Endothelial cell of umbilical vein (primary cell): ENCODE results near the gene HVCN1. TPM values are rescaled to one million over a fixed set of nuclear protein-coding genes. Genes with fewer than 3 reads are reported as not detected.

ENCODE experiments used
- BruUV-seq: library from RNA; stranded (reverse); fragments of 400-500 nt; replicated peaks from 2 replicates; lab custom pipeline; 2021; lab: Mats Ljungman, UMichigan
- CTCF ChIA-PET: fragments of 300-600, 350-600 bp; sonication (Branson Sonifier 250); formaldehyde crosslinking; loops from one replicate; lab custom pipeline; 2021; ENCODE audit warnings: antibody characterized with exemption, inconsistent platforms; lab: Charles Lee
- POLR2A ChIA-PET: fragments of 300-600, 350-600 bp; sonication (Branson Sonifier 250); formaldehyde crosslinking; loops from one replicate; lab custom pipeline; 2021; ENCODE audit warnings: antibody characterized with exemption, inconsistent platforms; lab: Charles Lee
- DNase-seq: peaks from one replicate; pipeline ENCODE4 v3.0.0-alpha.2; 2011; ENCODE audit warnings: low read depth, low spot score
- FAIRE-seq: peaks from 2 replicates; lab custom pipeline; 2011; peaks lifted over from hg19 to GRCh38; lab: Jason Lieb, UNC
- H2AFZ ChIP-seq: 2 replicates; pipeline ENCODE4 v1.6.0; 2012; ENCODE audit warnings: low read depth, low read length, control low read depth, inconsistent platforms
- H3K27ac ChIP-seq: 2 replicates; pipeline ENCODE4 v1.5.1; 2011; ENCODE audit warnings: low read depth, mild to moderate bottlenecking, control low read depth, low read length, moderate library complexity; ENCODE audit not compliant: insufficient read depth
- H3K27me3 ChIP-seq, 2 experiments: 2 replicates each; pipeline versions ENCODE4 v1.6.0 to v1.6.1; 2011; ENCODE audit warnings: low read length in 2 of 2, mixed read lengths in 1 of 2; ENCODE audit not compliant: control insufficient read depth in 2 of 2, insufficient read depth in 2 of 2
- H3K36me3 ChIP-seq, 2 experiments: 2 replicates in 1 of 2; 3 replicates in 1 of 2; pipeline ENCODE4 v1.5.1; 2011; ENCODE audit warnings: low read length in 2 of 2, mild to moderate bottlenecking in 1 of 2, moderate library complexity in 1 of 2; ENCODE audit not compliant: control insufficient read depth in 2 of 2, insufficient read depth in 2 of 2; ENCODE audit errors: extremely low read depth in 1 of 2
- H3K4me1 ChIP-seq: 3 replicates; pipeline ENCODE4 v1.5.1; 2011; ENCODE audit warnings: mild to moderate bottlenecking, low read length; ENCODE audit not compliant: control insufficient read depth, insufficient read depth; ENCODE audit errors: extremely low read depth
- H3K4me2 ChIP-seq: 2 replicates; pipeline ENCODE4 v1.6.1; 2011; ENCODE audit warnings: low read length, control low read depth, mixed read lengths; ENCODE audit not compliant: insufficient read depth
- H3K4me3 ChIP-seq, 3 experiments: fragments of 200-600 bp in 1 of 3; sonication (generic), shearing (Covaris generic) in 1 of 3; replicated peaks in 1 of 3; 2 replicates each; pipeline ENCODE4 v1.5.1; 2011 to 2016; ENCODE audit warnings: control low read depth in 3 of 3, low read length in 3 of 3, mild to moderate bottlenecking in 2 of 3, inconsistent platforms in 1 of 3, low read depth in 1 of 3, moderate library complexity in 1 of 3; ENCODE audit not compliant: insufficient read depth in 1 of 3
- H3K79me2 ChIP-seq: 2 replicates; pipeline ENCODE4 v1.6.0; 2012; ENCODE audit warnings: low read length, inconsistent platforms; ENCODE audit not compliant: control insufficient read depth, insufficient read depth
- H3K9ac ChIP-seq: replicated peaks from 2 replicates; pipeline ENCODE3; 2011; ENCODE audit warnings: low read length, control low read depth; ENCODE audit not compliant: insufficient read depth; ENCODE audit errors: extremely low read depth
- H3K9me1 ChIP-seq: replicated peaks from 3 replicates; pipeline ENCODE4 v1.6.0; 2011; ENCODE audit warnings: mild to moderate bottlenecking, low read length; ENCODE audit not compliant: control insufficient read depth, insufficient read depth; ENCODE audit errors: extremely low read depth
- H3K9me3 ChIP-seq: replicated peaks from 2 replicates; pipeline ENCODE4 v1.5.1; 2012; ENCODE audit warnings: low read length, inconsistent platforms; ENCODE audit not compliant: control insufficient read depth, insufficient read depth
- H4K20me1 ChIP-seq: replicated peaks from 2 replicates; pipeline ENCODE3; 2011; ENCODE audit warnings: mild to moderate bottlenecking, low read length; ENCODE audit not compliant: control insufficient read depth, insufficient read depth; ENCODE audit errors: extremely low read depth
- EZH2 ChIP-seq: IDR thresholded peaks from 2 replicates; pipeline ENCODE4 v1.6.1; 2012; ENCODE audit warnings: borderline replicate concordance, low read depth, mild to moderate bottlenecking, moderate library complexity, low read length, inconsistent platforms; ENCODE audit not compliant: severe bottlenecking
- FOS ChIP-seq: IDR thresholded peaks from 2 replicates; pipeline ENCODE4 v1.6.1; 2011; ENCODE audit warnings: mild to moderate bottlenecking, low read length, moderate library complexity, borderline replicate concordance; ENCODE audit not compliant: insufficient read depth
- GATA2 ChIP-seq: IDR thresholded peaks from 2 replicates; pipeline ENCODE4 v1.7.0; 2011; ENCODE audit warnings: low read depth, mild to moderate bottlenecking, moderate library complexity, mixed read lengths, low read length; ENCODE audit not compliant: insufficient read length, insufficient read depth
- JUN ChIP-seq: IDR thresholded peaks from 2 replicates; pipeline ENCODE4 v1.6.1; 2011; ENCODE audit warnings: borderline replicate concordance, low read depth; ENCODE audit not compliant: insufficient read length, insufficient read depth
- MYC ChIP-seq: IDR thresholded peaks from one replicate; pipeline ENCODE4 v1.6.1; 2011; ENCODE audit warnings: mild to moderate bottlenecking, low read depth, low read length
- POLR2A ChIP-seq: IDR thresholded peaks from 2 replicates; pipeline ENCODE4 v1.6.1; 2012; ENCODE audit warnings: low read depth, mild to moderate bottlenecking, control low read depth, low read length
- POLR2AphosphoS5 ChIP-seq: IDR thresholded peaks from 2 replicates; pipeline ENCODE4 v1.6.1; 2012; ENCODE audit warnings: low read depth, mild to moderate bottlenecking, control low read depth, low read length, moderate library complexity; ENCODE audit not compliant: insufficient read depth
- dilution Hi-C: fragments of 300-500 bp; cut with MboI; formaldehyde crosslinking; loops from one replicate; pipeline ENCODE4 v1.15.0; 2019; ENCODE audit warnings: low sequenced_read_pairs; ENCODE audit not compliant: extremely low pct_ligation_motif_present
- intact Hi-C: fragments of 100-400 bp; cut with micrococcal nuclease; formaldehyde crosslinking; loops from one replicate; pipeline ENCODE4 v1.10.0; 2022
- polyA plus RNA-seq, 4 experiments: library from polyadenylated mRNA; depleted of rRNA in 3 of 4; stranded (reverse) in 3 of 4; unstranded in 1 of 4; fragments of >200 nt; gene quantifications; 2 replicates each; pipeline versions ENCODE4 v1.2.1 to v1.2.3, GENCODE V29; 2011 to 2012; ENCODE audit warnings: missing spikeins in 1 of 4
- total RNA-seq: library from RNA; stranded (reverse); gene quantifications from 2 replicates; pipeline ENCODE4 v1.2.3, GENCODE V29; 2021
- TF ChIP-seq, protein P1 (sequence below): IDR thresholded peaks from 2 replicates; pipeline ENCODE4 v1.6.1; 2011; ENCODE audit not compliant: insufficient read depth, insufficient read length
- TF ChIP-seq, protein P2 (sequence below), 2 donors: IDR thresholded peaks; 1 replicate in 1 of 2; 2 replicates in 1 of 2; pipeline ENCODE4 v1.5.1; 2011; ENCODE audit warnings: low read length in 2 of 2, mild to moderate bottlenecking in 2 of 2, moderate library complexity in 2 of 2, control low read depth in 1 of 2, inconsistent platforms in 1 of 2, low read depth in 1 of 2; ENCODE audit not compliant: insufficient read depth in 1 of 2; ENCODE audit errors: extremely low read depth in 1 of 2

Gene HVCN1
- total and polyA plus RNA-seq, 2 donors (not counting 3 experiments of a cell fraction or from before 2014, with no cell fraction given): 3.7 to 8.4 TPM

DNA sequence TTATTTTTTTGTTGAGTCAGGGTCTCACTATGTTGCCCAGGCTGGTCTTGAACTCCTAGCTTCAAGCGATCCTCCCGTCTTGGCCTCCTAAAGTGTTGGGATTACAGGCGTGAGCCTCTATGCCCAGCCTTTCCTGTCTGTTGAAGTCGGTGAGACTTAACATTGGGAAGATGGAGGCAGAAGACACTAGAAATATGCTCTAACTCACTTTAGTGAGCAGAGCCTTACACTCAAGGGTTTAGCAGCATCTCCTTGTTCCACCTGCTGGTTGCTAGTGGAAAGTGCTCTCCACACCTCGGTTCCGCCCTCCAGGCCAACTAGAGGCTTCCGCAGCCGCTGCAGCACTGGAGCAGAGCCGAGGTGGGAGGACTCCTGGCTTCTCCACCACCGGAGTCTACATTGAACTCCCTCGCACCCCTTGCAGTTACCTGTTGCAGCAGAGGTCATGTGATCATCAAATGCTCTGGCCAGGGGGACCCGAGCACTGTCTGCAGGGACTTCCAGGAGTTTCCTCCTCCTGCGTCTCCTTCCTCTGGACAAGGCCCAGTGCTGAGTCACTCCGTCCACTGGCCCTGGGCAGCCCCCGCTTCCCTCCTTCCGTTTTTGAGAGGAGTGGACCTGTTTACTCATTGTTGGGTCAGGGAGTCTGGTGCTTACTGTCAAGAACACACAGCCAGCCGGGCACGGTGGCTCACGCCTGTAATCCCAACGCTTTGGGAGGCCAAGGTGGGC, 9.4 kb upstream of the HVCN1 start:
- peak overlapping the region; percentile 19 for H3K4me2 ChIP-seq

More for the DNA sequence above, 9.4 kb upstream of the HVCN1 start:
- FAIRE-seq (peak; percentile 96), DNase-seq (peak; percentile 92)
- Histone ChIP-seq H3K4me3 (no peak overlapping the region), H3K4me1 (peaks cover 5% of the 10 kb centered on the region), H3K27me3 (no peaks in the 10 kb centered on the region), H3K9ac (no peak overlapping the region), H3K36me3 (no peaks in the 10 kb centered on the region), H3K9me3 (no peaks in the 10 kb centered on the region), H3K79me2 (no peaks in the 10 kb centered on the region), H4K20me1 (no peaks in the 10 kb centered on the region), H2AFZ (peak overlapping the region; percentile 83), H3K27ac (peak overlapping the region; percentile 36), H3K9me1 (no peaks in the 10 kb centered on the region)
- ChIA-PET POLR2A (no interaction called here), CTCF (interaction anchor here (1.2 kb wide), 1 partner anchor 84 kb away, joined by 3 read pairs; the partner anchor contains the start of gene TCTN1)
- intact Hi-C loops (loop anchor here (1.0 to 5.0 kb wide), 8 partner anchors 9 to 248 kb away; partner anchors contain the start of genes ARPC3, FAM216A, GPN3 and HVCN1), dilution Hi-C loops (no loop called here)
- no TSS peak for BruUV-seq
- TF ChIP-seq GATA2 (no peak), POLR2A (peak; percentile 24), EZH2 (no peak), POLR2AphosphoS5 (no peak), FOS (peak; percentile 76), MYC (no peak), JUN (peak; percentile 40)
- TF ChIP-seq, protein P1, sequence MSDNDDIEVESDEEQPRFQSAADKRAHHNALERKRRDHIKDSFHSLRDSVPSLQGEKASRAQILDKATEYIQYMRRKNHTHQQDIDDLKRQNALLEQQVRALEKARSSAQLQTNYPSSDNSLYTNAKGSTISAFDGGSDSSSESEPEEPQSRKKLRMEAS: no peak
- TF ChIP-seq, protein P2, sequence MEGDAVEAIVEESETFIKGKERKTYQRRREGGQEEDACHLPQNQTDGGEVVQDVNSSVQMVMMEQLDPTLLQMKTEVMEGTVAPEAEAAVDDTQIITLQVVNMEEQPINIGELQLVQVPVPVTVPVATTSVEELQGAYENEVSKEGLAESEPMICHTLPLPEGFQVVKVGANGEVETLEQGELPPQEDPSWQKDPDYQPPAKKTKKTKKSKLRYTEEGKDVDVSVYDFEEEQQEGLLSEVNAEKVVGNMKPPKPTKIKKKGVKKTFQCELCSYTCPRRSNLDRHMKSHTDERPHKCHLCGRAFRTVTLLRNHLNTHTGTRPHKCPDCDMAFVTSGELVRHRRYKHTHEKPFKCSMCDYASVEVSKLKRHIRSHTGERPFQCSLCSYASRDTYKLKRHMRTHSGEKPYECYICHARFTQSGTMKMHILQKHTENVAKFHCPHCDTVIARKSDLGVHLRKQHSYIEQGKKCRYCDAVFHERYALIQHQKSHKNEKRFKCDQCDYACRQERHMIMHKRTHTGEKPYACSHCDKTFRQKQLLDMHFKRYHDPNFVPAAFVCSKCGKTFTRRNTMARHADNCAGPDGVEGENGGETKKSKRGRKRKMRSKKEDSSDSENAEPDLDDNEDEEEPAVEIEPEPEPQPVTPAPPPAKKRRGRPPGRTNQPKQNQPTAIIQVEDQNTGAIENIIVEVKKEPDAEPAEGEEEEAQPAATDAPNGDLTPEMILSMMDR (IDR thresholded peaks at IDR 0.05; ENCODE audit: extremely low read depth in 1 of 2, insufficient read depth in 1 of 2, low read depth in 1 of 2, low read length in 2 of 2): peak; percentile 67 to 81
